SK-N-SH treated with all-trans-retinoic acid at 6 μM for 48 hours (cell line): Measurements from ENCODE around the gene PFKFB1.

Experiments used
- ATAC-seq: fragments of 200-7000 bp; cut with Tn5 transposase; 3 replicates; pipeline ENCODE4 v1.9.1; 2020; ENCODE audit warnings: mild to moderate bottlenecking, moderate library complexity
- ARNTL ChIP-seq: fragments of 450-650 bp; formaldehyde crosslinking; IDR thresholded peaks from 2 replicates; pipeline ENCODE4 v1.5.0; 2020; ENCODE audit warnings: low read depth, mild to moderate bottlenecking, moderate library complexity, borderline replicate concordance
- BACH2 ChIP-seq: fragments of 250-450 bp; sonication (Bioruptor Pico); IDR thresholded peaks from 2 replicates; pipeline ENCODE4 v1.9.0; 2021; ENCODE audit warnings: mild to moderate bottlenecking, borderline replicate concordance
- CREB5 ChIP-seq: fragments of 250-450 bp; sonication (Bioruptor Pico); IDR thresholded peaks from 2 replicates; pipeline ENCODE4 v1.5.1; 2020; ENCODE audit warnings: low read depth, mild to moderate bottlenecking, moderate library complexity
- CSDC2 ChIP-seq: fragments of 250-450 bp; sonication (Bioruptor Pico); IDR thresholded peaks from 2 replicates; pipeline ENCODE4 v1.5.0; 2020; ENCODE audit warnings: mild to moderate bottlenecking, moderate library complexity
- CSRNP3 ChIP-seq: fragments of 250-450 bp; sonication (Bioruptor Pico); IDR thresholded peaks from 2 replicates; pipeline ENCODE4 v1.5.1; 2021; ENCODE audit warnings: mild to moderate bottlenecking, moderate library complexity
- ESRRG ChIP-seq: fragments of 250-450 bp; sonication (Bioruptor Pico); IDR thresholded peaks from 2 replicates; pipeline ENCODE4 v1.6.1; 2021; ENCODE audit warnings: mild to moderate bottlenecking
- GLIS3 ChIP-seq: fragments of 250-450 bp; sonication (Bioruptor Pico); IDR thresholded peaks from 2 replicates; pipeline ENCODE4 v1.5.0; 2020; ENCODE audit warnings: mild to moderate bottlenecking, moderate library complexity
- ISL1 ChIP-seq: fragments of 250-450 bp; sonication (Bioruptor Pico); IDR thresholded peaks from 2 replicates; pipeline ENCODE4 v2.1.2; 2022; ENCODE audit warnings: mild to moderate bottlenecking, moderate library complexity
- OSR1 ChIP-seq: fragments of 250-450 bp; sonication (Bioruptor Pico); IDR thresholded peaks from 2 replicates; pipeline ENCODE4 v1.8.0; 2022; ENCODE audit warnings: moderate library complexity, mild to moderate bottlenecking, inconsistent platforms
- PATZ1 ChIP-seq: fragments of 250-450 bp; sonication (Bioruptor Pico); IDR thresholded peaks from 2 replicates; pipeline ENCODE4 v1.8.0; 2020; ENCODE audit warnings: mild to moderate bottlenecking, moderate library complexity, borderline replicate concordance
- POU6F1 ChIP-seq: fragments of 250-450 bp; sonication (Bioruptor Pico); IDR thresholded peaks from 2 replicates; pipeline ENCODE4 v1.8.0; 2021; ENCODE audit warnings: low read depth, mild to moderate bottlenecking, moderate library complexity, borderline replicate concordance
- PPARA ChIP-seq: fragments of 250-450 bp; sonication (Bioruptor Pico); IDR thresholded peaks from 2 replicates; pipeline ENCODE4 v1.5.0; 2020; ENCODE audit warnings: mild to moderate bottlenecking, borderline replicate concordance
- RARB ChIP-seq: fragments of 250-450 bp; sonication (Bioruptor Pico); IDR thresholded peaks from 2 replicates; pipeline ENCODE4 v1.8.0; 2021; ENCODE audit warnings: mild to moderate bottlenecking, moderate library complexity
- SNAI2 ChIP-seq: fragments of 250-450 bp; sonication (Bioruptor Pico); IDR thresholded peaks from 2 replicates; pipeline ENCODE4 v1.5.0; 2020; ENCODE audit warnings: mild to moderate bottlenecking, moderate library complexity
- TCF4 ChIP-seq: fragments of 250-450 bp; sonication (Bioruptor Pico); IDR thresholded peaks from 2 replicates; pipeline ENCODE4 v1.8.0; 2021; ENCODE audit warnings: mild to moderate bottlenecking, moderate library complexity, borderline replicate concordance
- TOX ChIP-seq: fragments of 250-450 bp; sonication (Bioruptor Pico); IDR thresholded peaks from 2 replicates; pipeline ENCODE4 v1.8.0; 2021; ENCODE audit warnings: mild to moderate bottlenecking, moderate library complexity, borderline replicate concordance
- TSHZ2 ChIP-seq: fragments of 250-450 bp; sonication (Bioruptor Pico); IDR thresholded peaks from 2 replicates; pipeline ENCODE4 v1.5.0; 2020; ENCODE audit warnings: mild to moderate bottlenecking, moderate library complexity
- ZC3H10 ChIP-seq: fragments of 250-450 bp; sonication (Bioruptor Pico); IDR thresholded peaks from 2 replicates; pipeline ENCODE4 v1.5.1; 2021; ENCODE audit warnings: mild to moderate bottlenecking, moderate library complexity
- ZFP3 ChIP-seq: fragments of 250-450 bp; sonication (Bioruptor Pico); IDR thresholded peaks from 2 replicates; pipeline ENCODE4 v1.5.0; 2020; ENCODE audit warnings: mild to moderate bottlenecking, moderate library complexity
- ZNF565 ChIP-seq: fragments of 450-650 bp; formaldehyde crosslinking; conservative IDR thresholded peaks from 2 replicates; pipeline ENCODE4 v1.5.0; 2020; ENCODE audit warnings: low read depth, mild to moderate bottlenecking, moderate library complexity
- ZNF70 ChIP-seq: fragments of 450-650 bp; formaldehyde crosslinking; IDR thresholded peaks from 2 replicates; pipeline ENCODE4 v1.5.0; 2020; ENCODE audit warnings: mild to moderate bottlenecking, moderate library complexity
- ZNF8 ChIP-seq: fragments of 450-650 bp; formaldehyde crosslinking; IDR thresholded peaks from 2 replicates; pipeline ENCODE4 v1.5.0; 2020; ENCODE audit warnings: mild to moderate bottlenecking, moderate library complexity

PFKFB1 gene

GRCh38 chrX:54928876-54929275 is 65.1 kb downstream of the PFKFB1 start:
- TF ChIP-seq RARB (CRISPR knock-in tag) (no peak), TSHZ2 (CRISPR knock-in tag) (no peak), ARNTL (CRISPR knock-in tag) (no peak), CSRNP3 (no peak), CSDC2 (no peak), ISL1 (CRISPR knock-in tag) (no peak), GLIS3 (CRISPR knock-in tag) (no peak), BACH2 (CRISPR knock-in tag) (no peak), PPARA (CRISPR knock-in tag) (no peak), ESRRG (CRISPR knock-in tag) (no peak), ZFP3 (no peak), ZNF565 (CRISPR knock-in tag) (no peak), CREB5 (no peak), ZC3H10 (no peak)

GRCh38 chrX:54926978-54927377 is 67.0 kb downstream of the PFKFB1 start:
- ATAC-seq: no peak

More at GRCh38 chrX:54928876-54929275, 65.1 kb downstream of the PFKFB1 start:
- ATAC-seq: no peak

More at GRCh38 chrX:54926978-54927377, 67.0 kb downstream of the PFKFB1 start:
- no peak for TF ChIP-seq SNAI2 (CRISPR knock-in tag)
- TF ChIP-seq PPARA (CRISPR knock-in tag): no peak
- no peak for TF ChIP-seq ARNTL (CRISPR knock-in tag)
- TF ChIP-seq TSHZ2 (CRISPR knock-in tag): no peak
- no peak for TF ChIP-seq ESRRG (CRISPR knock-in tag)
- no peak for TF ChIP-seq OSR1 (CRISPR knock-in tag)
- no peak for TF ChIP-seq ISL1 (CRISPR knock-in tag)
- no peak for TF ChIP-seq ZNF8 (CRISPR knock-in tag)
- TF ChIP-seq ZNF565 (CRISPR knock-in tag): no peak
- no peak for TF ChIP-seq TCF4 (CRISPR knock-in tag)
- TF ChIP-seq CSDC2: no peak
- no peak for TF ChIP-seq TOX
- TF ChIP-seq CREB5: no peak
- no peak for TF ChIP-seq PATZ1
- no peak for TF ChIP-seq ZNF70 (CRISPR knock-in tag)
- TF ChIP-seq GLIS3 (CRISPR knock-in tag): no peak
- TF ChIP-seq POU6F1 (CRISPR knock-in tag): no peak
- no peak for TF ChIP-seq ZC3H10
